A549 (cell line): Measurements from ENCODE around the gene NFRKB. TPM values are rescaled to one million over a fixed set of nuclear protein-coding genes. Genes with fewer than 3 reads are reported as not detected.

Source experiments
- ATAC-seq, 2 experiments: fragments of 200-7000 bp in 1 of 2; fragments of >200 bp in 1 of 2; cut with Nextera tagmentation in 1 of 2; cut with Tn5 transposase in 1 of 2; 3 replicates each; pipeline versions ENCODE4 v1.8.0 to v1.9.1; 2018 to 2020; ENCODE audit warnings: mild to moderate bottlenecking in 1 of 2, moderate library complexity in 1 of 2
- CTCF ChIA-PET: fragments of 300-600 bp; sonication (Branson Sonifier 250); formaldehyde crosslinking; extraction: SDS; loops from one replicate; lab custom pipeline; 2021; ENCODE audit warnings: antibody characterized with exemption, inconsistent platforms; lab: Yijun Ruan, JAX
- POLR2A ChIA-PET: fragments of 350-600 bp; formaldehyde crosslinking; extraction: SDS; loops from one replicate; lab custom pipeline; 2021; ENCODE audit warnings: antibody characterized with exemption, inconsistent platforms; lab: Yijun Ruan, JAX
- DNase-seq, 2 experiments: peaks; one replicate each; pipeline versions ENCODE4 v3.0.0 to v3.0.0-alpha.2; 2011 to 2016; ENCODE audit warnings: low read depth in 1 of 2, low spot score in 1 of 2
- FAIRE-seq: peaks from 2 replicates; lab custom pipeline; 2011; peaks lifted over from hg19 to GRCh38; lab: Jason Lieb, UNC
- H3K27ac ChIP-seq, 2 experiments: fragments of >200 bp; sonication (Bioruptor Twin); formaldehyde crosslinking; 3 replicates each; pipeline ENCODE4 v1.5.1; 2016 to 2017
- H3K4me1 ChIP-seq: fragments of >200 bp; sonication (Bioruptor Twin); formaldehyde crosslinking; 3 replicates; pipeline ENCODE4 v1.6.1; 2016
- H3K4me2 ChIP-seq: fragments of >200 bp; sonication (Bioruptor Twin); formaldehyde crosslinking; 3 replicates; pipeline ENCODE4 v1.6.1; 2016
- H3K4me3 ChIP-seq: fragments of >200 bp; sonication (Bioruptor Twin); formaldehyde crosslinking; 3 replicates; pipeline ENCODE4 v1.5.1; 2016
- H3K9me3 ChIP-seq: fragments of >200 bp; sonication (Bioruptor Twin); formaldehyde crosslinking; 3 replicates; pipeline ENCODE4 v1.6.1; 2016
- BCL3 ChIP-seq: fragments of >200 bp; sonication (Bioruptor Twin); formaldehyde crosslinking; IDR thresholded peaks from 3 replicates; pipeline ENCODE4 v1.6.1; 2016
- CHD2 ChIP-seq: fragments of 150-350 bp; IDR thresholded peaks from 2 replicates; pipeline ENCODE4 v1.6.1; 2014; ENCODE audit warnings: low read length; ENCODE audit not compliant: partially characterized antibody
- FOSB ChIP-seq: fragments of 250-450 bp; sonication (Bioruptor Pico); IDR thresholded peaks from 2 replicates; pipeline ENCODE4 v1.5.0; 2020; ENCODE audit warnings: mild to moderate bottlenecking, moderate library complexity
- FOSL2 ChIP-seq, 2 experiments: fragments of 450-650 bp in 1 of 2; fragments of >200 bp in 1 of 2; sonication (Bioruptor Twin) in 1 of 2; formaldehyde crosslinking; IDR thresholded peaks; 2 replicates each; pipeline versions ENCODE4 v1.5.0 to v1.6.1; 2016 to 2020; ENCODE audit warnings: mild to moderate bottlenecking in 1 of 2, moderate library complexity in 1 of 2
- HES2 ChIP-seq: fragments of >200 bp; sonication (Bioruptor Twin); formaldehyde crosslinking; IDR thresholded peaks from 2 replicates; pipeline ENCODE4 v1.6.1; 2016
- HOXB13 ChIP-seq: fragments of 250-450 bp; sonication (Bioruptor Pico); IDR thresholded peaks from 2 replicates; pipeline ENCODE4 v1.5.0; 2020; ENCODE audit warnings: low read depth, mild to moderate bottlenecking, moderate library complexity
- HOXB5 ChIP-seq: fragments of 250-450 bp; sonication (Bioruptor Pico); IDR thresholded peaks from 2 replicates; pipeline ENCODE4 v1.5.0; 2020; ENCODE audit warnings: mild to moderate bottlenecking, moderate library complexity
- JUN ChIP-seq, 2 experiments: fragments of >200 bp; sonication (Bioruptor Twin); formaldehyde crosslinking; IDR thresholded peaks; 2 replicates in 1 of 2; 3 replicates in 1 of 2; pipeline ENCODE4 v1.6.1; 2016 to 2017
- JUNB ChIP-seq: fragments of >200 bp; sonication (Bioruptor Twin); formaldehyde crosslinking; IDR thresholded peaks from 2 replicates; pipeline ENCODE4 v1.6.1; 2016
- KDM1A ChIP-seq: fragments of 200-600 bp; sonication (generic); IDR thresholded peaks from 2 replicates; pipeline ENCODE4 v1.6.1; 2016; ENCODE audit warnings: low read depth, mild to moderate bottlenecking
- MAFK ChIP-seq: fragments of 450-650 bp; IDR thresholded peaks from 2 replicates; pipeline ENCODE4 v1.6.1; 2014; ENCODE audit not compliant: partially characterized antibody
- MAX ChIP-seq: IDR thresholded peaks from 2 replicates; pipeline ENCODE4 v1.6.1; 2012
- MAZ ChIP-seq: fragments of 150-350 bp; IDR thresholded peaks from 2 replicates; pipeline ENCODE4 v1.6.1; 2014; ENCODE audit warnings: antibody characterized with exemption, low read depth, low read length, borderline replicate concordance
- MYC ChIP-seq: IDR thresholded peaks from 2 replicates; pipeline ENCODE4 v1.6.1; 2012; ENCODE audit warnings: mild to moderate bottlenecking, inconsistent platforms, low read length, improper control_type of control experiment, borderline replicate concordance
- NFE2L2 ChIP-seq: fragments of 150-350 bp; conservative IDR thresholded peaks from 2 replicates; pipeline ENCODE4 v1.6.1; 2014; ENCODE audit warnings: low read length
- NPAS2 ChIP-seq: fragments of 250-450 bp; sonication (Bioruptor Pico); IDR thresholded peaks from 2 replicates; pipeline ENCODE4 v1.8.0; 2022; ENCODE audit warnings: mild to moderate bottlenecking, moderate library complexity, borderline replicate concordance
- PHF8 ChIP-seq: fragments of 200-600 bp; sonication (generic); IDR thresholded peaks from 2 replicates; pipeline ENCODE4 v1.6.1; 2016; ENCODE audit warnings: low read depth, mild to moderate bottlenecking, antibody characterized with exemption, moderate library complexity, borderline replicate concordance
- POLR2AphosphoS2 ChIP-seq: conservative IDR thresholded peaks from 2 replicates; pipeline ENCODE4 v1.6.1; 2012; ENCODE audit warnings: low read length, improper control_type of control experiment, inconsistent platforms
- RFX5 ChIP-seq: fragments of 450-650 bp; IDR thresholded peaks from 2 replicates; pipeline ENCODE4 v1.7.1; 2014; ENCODE audit warnings: antibody characterized with exemption, mild to moderate bottlenecking, moderate library complexity
- RNF2 ChIP-seq: fragments of 200-600 bp; sonication (generic); IDR thresholded peaks from 2 replicates; pipeline ENCODE4 v1.6.1; 2016; ENCODE audit warnings: low read depth, mild to moderate bottlenecking, antibody characterized with exemption, moderate library complexity, borderline replicate concordance
- TP53 ChIP-seq: fragments of 250-450 bp; sonication (Bioruptor Pico); IDR thresholded peaks from 2 replicates; pipeline ENCODE4 v1.5.0; 2021; ENCODE audit warnings: mild to moderate bottlenecking, moderate library complexity
- USF2 ChIP-seq: fragments of 450-650 bp; IDR thresholded peaks from 2 replicates; pipeline ENCODE4 v1.6.1; 2014; ENCODE audit warnings: antibody characterized with exemption
- ZC3H11A ChIP-seq: fragments of 450-650 bp; IDR thresholded peaks from 2 replicates; pipeline ENCODE4 v1.6.1; 2014; ENCODE audit warnings: antibody characterized with exemption, mild to moderate bottlenecking
- ZFP36 ChIP-seq: fragments of 450-650 bp; IDR thresholded peaks from 2 replicates; pipeline ENCODE4 v1.6.1; 2014; ENCODE audit warnings: borderline replicate concordance; ENCODE audit not compliant: partially characterized antibody
- ZNF302 ChIP-seq: fragments of 250-450 bp; sonication (Bioruptor Pico); IDR thresholded peaks from 2 replicates; pipeline ENCODE4 v1.9.0; 2021; ENCODE audit warnings: inconsistent platforms, mild to moderate bottlenecking, moderate library complexity
- WGBS: methylation state at CpG from one replicate; pipeline ENCODE4 v1.1.6; 2017; ENCODE audit errors: missing lambda C conversion rate; 5-methylcytosine and 5-hydroxymethylcytosine counted together
- polyA plus RNA-seq, 4 experiments: library from polyadenylated mRNA; depleted of rRNA in 3 of 4; stranded (reverse); fragments of >200 nt; fragmentation: RNase III in 1 of 4; extraction: RNeasy Plus Mini Kit Qiagen cat#74134 plus additional on column Dnase treatment in 1 of 4; gene quantifications; 2 replicates in 3 of 4; 3 replicates in 1 of 4; pipeline ENCODE4 v1.2.3, GENCODE V29; 2011 to 2017

NFRKB gene
- polyA plus RNA-seq, 2 of the 4 experiments (the other 2 are of a cell fraction) = 10.2 to 12.6 TPM

- ATAC-seq (no peak), FAIRE-seq (no peak), DNase-seq (no peak)
- no peak overlapping the region for H3K4me3 ChIP-seq
- no peaks in the 10 kb centered on the region for H3K9me3 ChIP-seq
- CTCF ChIA-PET = no interaction called here
- 83% methylated on average over 4 of the region's 4 CpGs for WGBS
- no peak overlapping the region for H3K4me2 ChIP-seq
- H3K4me1 ChIP-seq = peaks cover 15% of the 10 kb centered on the region
- TF ChIP-seq TP53 (no peak), NFE2L2 (no peak), BCL3 (no peak), ZFP36 (no peak), HOXB13 (no peak), HES2 (no peak), PHF8 (no peak), USF2 (no peak), MYC (no peak), CHD2 (no peak), NPAS2 (CRISPR knock-in tag) (no peak)
- POLR2A ChIA-PET = interaction anchor here (1.4 kb wide), 1 partner anchor 16 kb away, joined by 3 read pairs; no protein-coding TSS in a partner anchor
- H3K27ac ChIP-seq = no peak overlapping the region
Observed at GRCh38 chr11:129865701-129866100, 29.7 kb downstream of the NFRKB start.

GRCh38 chr11:129864811-129865210 is 30.6 kb downstream of the NFRKB start:
- no peak overlapping the region for H3K27ac ChIP-seq
- no peak for TF ChIP-seq MAZ
- TF ChIP-seq PHF8 = no peak
- no peak for TF ChIP-seq JUNB
- no peak for TF ChIP-seq FOSL2 (IDR thresholded peaks at IDR 0.05)
- no peak for TF ChIP-seq FOSL2 (CRISPR knock-in tag; IDR thresholded peaks at IDR 0.05)
- no peak for TF ChIP-seq HOXB5 (CRISPR knock-in tag)
- TF ChIP-seq RNF2 = no peak
- no peak for TF ChIP-seq ZNF302 (CRISPR knock-in tag)
- no peak for TF ChIP-seq HOXB13
- no peak for TF ChIP-seq RFX5
- TF ChIP-seq JUN (IDR thresholded peaks at IDR 0.05) = no peak
- no peak for TF ChIP-seq MAX
- no peak for TF ChIP-seq POLR2AphosphoS2
- TF ChIP-seq ZC3H11A = no peak
- TF ChIP-seq FOSB (CRISPR knock-in tag) = no peak
- TF ChIP-seq BCL3 = no peak
- no peak for TF ChIP-seq KDM1A
- no peak for TF ChIP-seq MAFK
- no peak overlapping the region for H3K4me2 ChIP-seq
- POLR2A ChIA-PET = interaction anchor here (1.4 kb wide), 1 partner anchor 17 kb away, joined by 3 read pairs; no protein-coding TSS in a partner anchor
- ATAC-seq (no peak), DNase-seq (no peak), FAIRE-seq (no peak)
- 100% methylated on average over 5 of the region's 5 CpGs for WGBS
- H3K4me1 ChIP-seq = peaks cover 15% of the 10 kb centered on the region
- no peak overlapping the region for H3K4me3 ChIP-seq
- CTCF ChIA-PET = no interaction called here
- no peaks in the 10 kb centered on the region for H3K9me3 ChIP-seq
